GM12865 (cell line): ENCODE data around the gene ABCD1.

ENCODE experiments used
- DNase-seq: peaks from one replicate; pipeline ENCODE4 v3.0.0; 2010; ENCODE audit warnings: low read depth
- H3K4me3 ChIP-seq: 2 replicates; pipeline ENCODE4 v1.5.1; 2011; ENCODE audit warnings: mild to moderate bottlenecking, low read depth, low read length, control low read depth
- CTCF ChIP-seq: IDR thresholded peaks from 2 replicates; pipeline ENCODE4 v1.5.1; 2011; ENCODE audit warnings: low read length, control low read depth, low read depth, inconsistent platforms; ENCODE audit not compliant: insufficient read depth; ENCODE audit errors: missing control alignments

The ABCD1 gene

GRCh38 chrX:153755136-153755535, 30.5 kb downstream of the ABCD1 start:
- H3K4me3 ChIP-seq = no peak overlapping the region
- TF ChIP-seq CTCF = no peak
- no peak for DNase-seq

- no peak for TF ChIP-seq CTCF
- no peak overlapping the region for H3K4me3 ChIP-seq
- no peak for DNase-seq
Measured at GRCh38 chrX:153761863-153762262, 37.2 kb downstream of the ABCD1 start.

- no peak for DNase-seq
- TF ChIP-seq CTCF = no peak
Measured at GRCh38 chrX:153762626-153763173, 38.0 kb downstream of the ABCD1 start.

GRCh38 chrX:153763298-153763932, 38.8 kb downstream of the ABCD1 start:
- no peak for TF ChIP-seq CTCF
- no peak for DNase-seq
- no peak overlapping the region for H3K4me3 ChIP-seq

More at GRCh38 chrX:153762626-153763173, 38.0 kb downstream of the ABCD1 start:
- no peak overlapping the region for H3K4me3 ChIP-seq

- DNase-seq = peak; percentile 64
- peak; percentile 73 for TF ChIP-seq CTCF
- H3K4me3 ChIP-seq = no peak within 1 kb of the TSS
Measured at GRCh38 chrX:153763989-153764755, 39.5 kb downstream of the ABCD1 start, which contains the start of gene PLXNB3. PLXNB3 (plus strand) TSS chrX:153764249; CDS start chrX:153765536, 1,287 bp downstream.

GRCh38 chrX:153764786-153765137, 40.1 kb downstream of the ABCD1 start:
- TF ChIP-seq CTCF = no peak
- H3K4me3 ChIP-seq = no peak overlapping the region
- DNase-seq = no peak
